Natural killer cell (primary cell): Measurements from ENCODE around the gene MRPL27. TPM values are rescaled to one million over a fixed set of nuclear protein-coding genes. Genes with fewer than 3 reads are reported as not detected.

Experiments
- ATAC-seq, 3 donors: fragments of 150-1000 bp in 2 of 3; fragments of 200-7000 bp in 1 of 3; cut with Tn5 transposase; 1 replicate in 1 of 3; 2 replicates in 2 of 3; pipeline ENCODE4 v1.10.0; 2021; ENCODE audit warnings: mild to moderate bottlenecking in 2 of 3, moderate library complexity in 2 of 3
- DNase-seq, 2 donors: peaks; one replicate each; pipeline versions ENCODE4 v3.0.0 to v3.0.0-alpha.2; 2013 to 2021; ENCODE audit warnings: mixed read lengths in 1 of 2
- H3K27ac ChIP-seq: one replicate; pipeline ENCODE4 v1.5.1; 2013; ENCODE audit warnings: mild to moderate bottlenecking, low read length
- H3K27me3 ChIP-seq: one replicate; pipeline ENCODE4 v1.6.1; 2013; ENCODE audit warnings: low read length; ENCODE audit not compliant: control insufficient read depth, insufficient read depth
- H3K36me3 ChIP-seq: one replicate; pipeline ENCODE4 v1.6.1; 2013; ENCODE audit warnings: low read length; ENCODE audit not compliant: control insufficient read depth, insufficient read depth
- H3K4me1 ChIP-seq: one replicate; pipeline ENCODE4 v1.6.1; 2013; ENCODE audit warnings: low read length; ENCODE audit not compliant: control insufficient read depth, insufficient read depth
- H3K4me3 ChIP-seq: one replicate; pipeline ENCODE4 v1.5.1; 2013; ENCODE audit warnings: low read length
- H3K9me3 ChIP-seq: one replicate; pipeline ENCODE4 v1.6.1; 2013; ENCODE audit warnings: low read length; ENCODE audit not compliant: control insufficient read depth, insufficient read depth
- H3K27ac Mint-ChIP-seq, 2 donors: one replicate each; pipeline ENCODE4 v1.8.0; 2022; ENCODE audit warnings: mild to moderate bottlenecking in 2 of 2, mixed read lengths in 2 of 2, moderate library complexity in 1 of 2
- H3K27me3 Mint-ChIP-seq, 2 donors: one replicate each; pipeline ENCODE4 v1.8.0; 2022; ENCODE audit warnings: low read depth in 2 of 2, mixed read lengths in 2 of 2
- H3K36me3 Mint-ChIP-seq: one replicate; pipeline ENCODE4 v1.8.0; 2022; ENCODE audit warnings: mixed read lengths
- H3K4me1 Mint-ChIP-seq, 2 donors: one replicate each; pipeline ENCODE4 v1.8.0; 2022; ENCODE audit warnings: mixed read lengths in 2 of 2
- H3K4me3 Mint-ChIP-seq: one replicate; pipeline ENCODE4 v1.8.0; 2022; ENCODE audit warnings: mild to moderate bottlenecking, moderate library complexity, mixed read lengths
- H3K9me3 Mint-ChIP-seq, 2 donors: one replicate each; pipeline ENCODE4 v1.8.0; 2022; ENCODE audit warnings: mixed read lengths in 2 of 2
- WGBS: methylation state at CpG from one replicate; pipeline ENCODE4 v1.1.7; 2013; ENCODE audit warnings: missing lambda C conversion rate; ENCODE audit not compliant: insufficient coverage; 5-methylcytosine and 5-hydroxymethylcytosine counted together
- intact Hi-C: fragments of 100-400 bp; cut with micrococcal nuclease; formaldehyde crosslinking; loops from one replicate; pipeline ENCODE4 v1.14.2; 2022
- total RNA-seq, 4 donors: library from RNA; stranded (reverse); fragments of 120-200 nt in 1 of 4; gene quantifications; one replicate each; pipeline versions ENCODE4 v1.2.3 to v1.2.4, GENCODE V29; 2013 to 2022
- TF ChIP-seq, protein P1 (sequence below): fragments of 200-600 bp; IDR thresholded peaks from one replicate; pipeline ENCODE4 v1.8.0; 2022; ENCODE audit warnings: antibody characterized with exemption

MRPL27 gene
- total RNA-seq, 3 donors from 2014 or later (not counting 1 experiment from before 2014, with no cell fraction given) = 16.4 to 36.6 (median 31.3) TPM

DNA sequence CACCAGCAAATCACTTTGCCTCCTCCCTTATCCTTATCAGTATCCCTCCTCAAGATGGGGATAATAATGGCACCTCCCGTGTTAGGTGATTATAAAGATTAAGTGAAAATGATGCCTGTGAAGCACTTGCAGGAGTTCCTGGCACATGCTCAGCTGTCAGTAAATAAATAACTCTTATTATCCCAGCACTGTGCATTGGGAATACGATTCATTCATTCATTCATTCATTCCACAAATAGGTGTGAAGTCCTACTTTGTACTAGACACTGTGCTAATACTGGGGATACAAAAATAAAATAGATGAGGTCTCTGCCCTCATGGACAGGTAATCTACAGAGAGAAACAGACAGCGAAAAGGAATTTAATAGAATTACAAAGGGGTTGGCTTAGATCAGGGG is 25.1 kb downstream of the MRPL27 start:
- H3K4me1 Mint-ChIP-seq = peaks cover 20 to 51% of the 10 kb centered on the region in 2 donors
- H3K36me3 ChIP-seq = no peaks in the 10 kb centered on the region
- DNase-seq (no peak), ATAC-seq (no peak)
- peaks cover 24% of the 10 kb centered on the region for H3K4me1 ChIP-seq
- TF ChIP-seq, protein P1, sequence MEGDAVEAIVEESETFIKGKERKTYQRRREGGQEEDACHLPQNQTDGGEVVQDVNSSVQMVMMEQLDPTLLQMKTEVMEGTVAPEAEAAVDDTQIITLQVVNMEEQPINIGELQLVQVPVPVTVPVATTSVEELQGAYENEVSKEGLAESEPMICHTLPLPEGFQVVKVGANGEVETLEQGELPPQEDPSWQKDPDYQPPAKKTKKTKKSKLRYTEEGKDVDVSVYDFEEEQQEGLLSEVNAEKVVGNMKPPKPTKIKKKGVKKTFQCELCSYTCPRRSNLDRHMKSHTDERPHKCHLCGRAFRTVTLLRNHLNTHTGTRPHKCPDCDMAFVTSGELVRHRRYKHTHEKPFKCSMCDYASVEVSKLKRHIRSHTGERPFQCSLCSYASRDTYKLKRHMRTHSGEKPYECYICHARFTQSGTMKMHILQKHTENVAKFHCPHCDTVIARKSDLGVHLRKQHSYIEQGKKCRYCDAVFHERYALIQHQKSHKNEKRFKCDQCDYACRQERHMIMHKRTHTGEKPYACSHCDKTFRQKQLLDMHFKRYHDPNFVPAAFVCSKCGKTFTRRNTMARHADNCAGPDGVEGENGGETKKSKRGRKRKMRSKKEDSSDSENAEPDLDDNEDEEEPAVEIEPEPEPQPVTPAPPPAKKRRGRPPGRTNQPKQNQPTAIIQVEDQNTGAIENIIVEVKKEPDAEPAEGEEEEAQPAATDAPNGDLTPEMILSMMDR = no peak
- H3K9me3 ChIP-seq = no peaks in the 10 kb centered on the region
- intact Hi-C loops = no loop called here
- H3K36me3 Mint-ChIP-seq = no peaks in the 10 kb centered on the region
- H3K4me3 Mint-ChIP-seq = peak overlapping the region; percentile 59
- H3K27me3 ChIP-seq = no peaks in the 10 kb centered on the region
- H3K4me3 ChIP-seq = no peak overlapping the region
- H3K27ac Mint-ChIP-seq = peak overlapping the region; percentile 8 to 74
- WGBS = 96% methylated on average over 2 of the region's 3 CpGs
- no peaks in the 10 kb centered on the region for H3K9me3 Mint-ChIP-seq
- no peaks in the 10 kb centered on the region for H3K27me3 Mint-ChIP-seq
- H3K27ac ChIP-seq = no peak overlapping the region

GRCh38 chr17:50347117-50347893 is 25.7 kb downstream of the MRPL27 start:
- TF ChIP-seq, protein P1 = no peak
- Histone ChIP-seq H3K4me3 (peak overlapping the region; percentile 65), H3K9me3 (no peaks in the 10 kb centered on the region), H3K4me1 (peaks cover 24% of the 10 kb centered on the region), H3K27me3 (no peaks in the 10 kb centered on the region), H3K27ac (no peak overlapping the region), H3K36me3 (no peaks in the 10 kb centered on the region)
- peak in 1 of 2 donors; percentile 26 for DNase-seq
- H3K9me3 Mint-ChIP-seq = no peaks in the 10 kb centered on the region
- H3K27me3 Mint-ChIP-seq = no peaks in the 10 kb centered on the region
- 69% methylated on average over 16 of the region's 17 CpGs for WGBS
- peak overlapping the region; percentile 8 to 88 for H3K27ac Mint-ChIP-seq
- H3K4me1 Mint-ChIP-seq = peaks cover 20 to 47% of the 10 kb centered on the region in 2 donors
- intact Hi-C loops = no loop called here
- no peaks in the 10 kb centered on the region for H3K36me3 Mint-ChIP-seq
- no peak for ATAC-seq
- H3K4me3 Mint-ChIP-seq = peak overlapping the region; percentile 96

DNA sequence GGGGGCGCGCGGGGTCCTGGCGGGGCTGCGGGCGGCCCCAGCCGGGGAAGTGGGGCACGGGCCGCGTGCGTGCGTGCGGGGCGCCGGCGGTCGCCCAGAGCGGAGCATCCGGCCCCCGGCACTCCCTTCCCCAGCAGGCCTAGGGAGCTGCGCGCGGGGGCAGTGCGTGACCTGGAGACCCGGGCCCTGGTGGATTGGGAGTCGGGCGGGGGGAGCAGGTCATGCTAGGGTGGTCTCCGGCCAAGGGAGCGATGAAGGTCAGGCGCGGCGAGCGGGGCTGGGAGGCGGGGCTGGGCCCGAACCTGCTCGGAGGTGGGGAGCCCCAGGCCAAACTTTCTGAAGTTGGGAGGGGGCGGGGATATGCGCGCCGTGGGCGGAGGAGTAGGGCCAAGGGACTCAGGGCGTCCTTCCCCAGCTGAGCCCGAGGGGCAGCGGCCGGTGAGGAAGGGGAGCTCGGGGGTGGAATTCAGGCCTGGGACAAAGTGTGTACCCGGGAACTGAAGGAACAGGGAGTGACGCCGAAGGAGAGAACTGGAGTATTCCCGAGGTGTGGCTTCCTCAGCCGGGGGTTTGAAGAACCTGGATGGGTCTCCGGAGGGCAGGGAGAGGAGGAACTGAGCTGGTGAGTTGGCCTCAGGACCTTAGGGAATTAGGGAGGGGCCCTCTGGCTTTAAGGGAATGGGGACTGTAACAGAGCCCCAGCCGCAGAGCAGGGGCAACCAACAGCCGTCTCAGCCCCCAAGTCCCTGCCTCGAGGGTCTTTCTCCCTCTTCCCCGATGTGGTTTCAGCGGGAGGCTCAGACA is 26.5 kb downstream of the MRPL27 start:
- Mint-ChIP-seq H3K4me3 (peak overlapping the region; percentile 96), H3K9me3 (no peaks in the 10 kb centered on the region), H3K27ac (peak overlapping the region; percentile 73 to 88), H3K36me3 (no peaks in the 10 kb centered on the region), H3K4me1 (peaks cover 17 to 39% of the 10 kb centered on the region in 2 donors), H3K27me3 (no peaks in the 10 kb centered on the region)
- 1% methylated on average over 56 of the region's 57 CpGs for WGBS
- ATAC-seq (peak; percentile 57 to 77 (median 62)), DNase-seq (no peak)
- peak overlapping the region; percentile 65 for H3K4me3 ChIP-seq
- no peaks in the 10 kb centered on the region for H3K36me3 ChIP-seq
- peak overlapping the region; percentile 17 for H3K27ac ChIP-seq
- TF ChIP-seq, protein P1 = no peak
- intact Hi-C loops = no loop called here
- H3K9me3 ChIP-seq = no peaks in the 10 kb centered on the region
- peaks cover 24% of the 10 kb centered on the region for H3K4me1 ChIP-seq
- H3K27me3 ChIP-seq = no peaks in the 10 kb centered on the region
